ENCODE results near the gene UBAC2.

The UBAC2 gene

GRCh38 chr13:99435998-99436397, 235.3 kb downstream of the UBAC2 start:
- DNase-seq (ENCODE audit: low read depth in 3 of 3): no peak
